Lower leg skin (tissue), 4 donors: ENCODE results near the gene WIPF1. TPM values are rescaled to one million over a fixed set of nuclear protein-coding genes. Genes with fewer than 3 reads are reported as not detected.
A peak's percentile ranks its signal among the peaks of the same experiment; 100 is the strongest.

Source experiments
- DNase-seq, 2 donors: peaks; one replicate each; pipeline ENCODE4 v3.0.0-alpha.2; 2019; ENCODE audit warnings: low spot score in 2 of 2
- H3K4me3 ChIP-seq: fragments of 200-600 bp; sonication (generic); 2 replicates; pipeline ENCODE4 v1.5.1; 2017; ENCODE audit warnings: mild to moderate bottlenecking, low read depth; ENCODE audit not compliant: poor library complexity, severe bottlenecking
- POLR2A ChIP-seq, 2 donors: fragments of 450-650 bp; IDR thresholded peaks; one replicate each; pipeline ENCODE4 v1.6.1; 2016 to 2017; ENCODE audit warnings: antibody characterized with exemption in 2 of 2, mild to moderate bottlenecking in 1 of 2, moderate library complexity in 1 of 2
- WGBS, 2 donors: methylation state at CpG; one replicate each; pipeline ENCODE4 v1.1.5; 2018; 5-methylcytosine and 5-hydroxymethylcytosine counted together
- intact Hi-C: fragments of 100-400 bp; cut with DNase I; formaldehyde crosslinking; loops from one replicate; pipeline ENCODE4 v1.15.0; 2023; ENCODE audit warnings: low total_unique reads
- total RNA-seq, 4 donors: library from RNA; depleted of rRNA; stranded (reverse); fragments of >200 nt; gene quantifications; one replicate each; pipeline ENCODE4 v1.1.0, GENCODE V29; 2016
- TF ChIP-seq, protein P1 (sequence below), 3 donors: fragments of 450-650 bp; IDR thresholded peaks; one replicate each; pipeline ENCODE4 v1.5.1; 2016; ENCODE audit warnings: antibody characterized with exemption in 3 of 3, mild to moderate bottlenecking in 3 of 3, moderate library complexity in 2 of 3

WIPF1 gene
- total RNA-seq, 4 donors from 2014 or later, result 5.0 to 12.4 (median 9.1) TPM

DNA sequence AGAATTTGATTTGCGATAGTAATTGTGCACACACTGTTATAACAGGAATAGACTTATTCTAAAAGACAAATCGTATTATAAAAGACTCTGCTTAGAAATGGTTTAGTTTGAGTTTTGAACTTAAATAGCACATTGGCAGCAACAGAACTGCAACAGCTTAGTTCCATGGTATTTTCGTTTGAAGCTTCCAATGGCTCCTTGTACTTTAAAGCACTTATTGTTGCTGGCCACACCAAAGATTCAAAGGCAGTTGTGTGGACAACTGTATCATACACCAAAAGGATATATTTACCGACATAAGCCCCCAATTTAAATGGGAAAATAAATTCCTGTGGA lies 627 bp downstream of the WIPF1 start:
- WGBS, 2 donors, result 68 to 69% methylated on average over 4 of the region's 4 CpGs
- no peak for DNase-seq
- intact Hi-C loops, result no loop called here
- TF ChIP-seq, protein P1, sequence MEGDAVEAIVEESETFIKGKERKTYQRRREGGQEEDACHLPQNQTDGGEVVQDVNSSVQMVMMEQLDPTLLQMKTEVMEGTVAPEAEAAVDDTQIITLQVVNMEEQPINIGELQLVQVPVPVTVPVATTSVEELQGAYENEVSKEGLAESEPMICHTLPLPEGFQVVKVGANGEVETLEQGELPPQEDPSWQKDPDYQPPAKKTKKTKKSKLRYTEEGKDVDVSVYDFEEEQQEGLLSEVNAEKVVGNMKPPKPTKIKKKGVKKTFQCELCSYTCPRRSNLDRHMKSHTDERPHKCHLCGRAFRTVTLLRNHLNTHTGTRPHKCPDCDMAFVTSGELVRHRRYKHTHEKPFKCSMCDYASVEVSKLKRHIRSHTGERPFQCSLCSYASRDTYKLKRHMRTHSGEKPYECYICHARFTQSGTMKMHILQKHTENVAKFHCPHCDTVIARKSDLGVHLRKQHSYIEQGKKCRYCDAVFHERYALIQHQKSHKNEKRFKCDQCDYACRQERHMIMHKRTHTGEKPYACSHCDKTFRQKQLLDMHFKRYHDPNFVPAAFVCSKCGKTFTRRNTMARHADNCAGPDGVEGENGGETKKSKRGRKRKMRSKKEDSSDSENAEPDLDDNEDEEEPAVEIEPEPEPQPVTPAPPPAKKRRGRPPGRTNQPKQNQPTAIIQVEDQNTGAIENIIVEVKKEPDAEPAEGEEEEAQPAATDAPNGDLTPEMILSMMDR (IDR thresholded peaks at IDR 0.05), result no peak
- TF ChIP-seq POLR2A (IDR thresholded peaks at IDR 0.05), result no peak
- no peak overlapping the region for H3K4me3 ChIP-seq

DNA sequence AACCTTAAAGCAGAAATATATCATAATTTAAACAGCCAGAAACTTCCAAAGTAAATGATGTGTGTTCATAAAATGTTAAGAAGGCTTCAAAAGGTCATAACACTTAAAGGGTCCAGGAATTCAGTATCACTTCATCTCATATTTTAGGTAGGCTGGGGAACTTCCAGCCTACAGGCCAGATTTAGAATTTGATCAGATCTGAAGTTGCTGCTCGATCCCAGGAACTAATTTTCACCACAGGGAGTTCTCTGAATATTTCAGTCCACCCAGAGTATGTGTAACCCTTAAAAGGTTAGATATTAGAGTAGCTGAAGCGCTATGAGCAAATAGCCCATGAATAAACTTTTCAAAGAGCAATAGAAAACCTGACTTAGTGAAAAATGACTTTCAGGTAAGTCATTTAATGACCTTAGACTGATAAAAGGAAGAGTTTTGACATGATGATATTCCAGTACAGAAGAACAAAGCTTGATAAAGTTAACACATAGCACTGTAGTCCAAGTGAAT lies 1.7 kb downstream of the WIPF1 start:
- 68% methylated on average over 2 of the region's 2 CpGs for WGBS, 2 donors
- TF ChIP-seq, protein P1 (IDR thresholded peaks at IDR 0.05), result no peak
- TF ChIP-seq POLR2A (IDR thresholded peaks at IDR 0.05), result no peak
- DNase-seq, result no peak
- intact Hi-C loops, result no loop called here
- H3K4me3 ChIP-seq, result no peak overlapping the region

DNA sequence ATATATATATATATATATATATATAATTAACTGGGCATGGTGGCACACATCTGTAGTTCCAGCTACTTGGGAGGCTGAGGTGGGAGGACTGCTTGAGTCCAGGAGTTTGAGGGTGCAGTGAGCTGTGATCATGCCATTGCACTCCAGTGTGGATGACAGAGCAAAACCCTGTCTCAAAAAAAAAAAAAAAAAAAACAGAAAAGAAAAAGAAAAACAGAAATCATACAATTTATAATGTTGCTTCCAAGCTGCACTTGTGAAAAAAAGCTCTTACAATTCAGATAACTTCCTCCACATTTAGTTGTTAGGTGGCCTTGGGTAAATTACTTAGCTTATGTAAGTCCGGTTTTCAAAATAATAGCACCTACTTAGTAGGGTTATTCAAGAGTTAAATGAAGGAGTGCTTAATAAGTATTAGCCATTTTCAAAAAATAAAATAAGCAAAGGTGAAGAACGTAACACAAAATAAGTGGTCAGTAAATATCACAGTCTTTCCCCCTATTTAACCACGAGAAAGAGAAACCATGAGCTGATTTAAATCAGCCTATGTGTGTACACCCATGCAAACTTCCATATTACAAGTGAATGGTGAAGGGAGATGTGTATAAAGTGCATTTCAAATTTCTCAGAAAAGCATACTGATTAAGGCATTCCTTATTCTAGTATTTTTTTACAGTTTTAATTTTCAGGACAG lies 2.3 kb downstream of the WIPF1 start:
- 76 to 77% methylated on average over 3 of the region's 3 CpGs for WGBS, 2 donors
- TF ChIP-seq, protein P1 (IDR thresholded peaks at IDR 0.05), result no peak
- no peak for TF ChIP-seq POLR2A (IDR thresholded peaks at IDR 0.05)
- no peak for DNase-seq
- intact Hi-C loops, result no loop called here
- H3K4me3 ChIP-seq, result no peak overlapping the region

DNA sequence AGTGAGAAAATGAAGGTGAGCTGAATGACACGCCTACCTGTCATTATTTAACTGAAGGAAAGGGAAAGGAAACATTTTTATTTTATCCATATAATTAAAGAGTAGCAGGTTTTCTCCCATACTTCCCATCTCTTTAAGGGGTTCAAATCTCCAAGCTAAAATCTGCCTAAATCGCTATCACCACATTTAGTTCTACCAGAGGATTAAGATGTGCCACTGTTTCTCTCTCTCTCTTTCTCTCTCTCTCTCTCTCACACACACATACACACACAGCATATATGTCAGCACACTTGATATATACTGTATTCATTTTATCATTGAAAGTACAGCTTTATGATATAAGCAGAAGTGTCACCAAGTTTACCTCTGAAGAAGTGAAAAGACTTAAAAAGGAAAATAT lies 3.1 kb downstream of the WIPF1 start:
- WGBS, 2 donors, result 85 to 91% methylated on average over 2 of the region's 2 CpGs
- TF ChIP-seq, protein P1 (IDR thresholded peaks at IDR 0.05), result no peak
- no peak for TF ChIP-seq POLR2A (IDR thresholded peaks at IDR 0.05)
- intact Hi-C loops, result no loop called here
- no peak for DNase-seq
- H3K4me3 ChIP-seq, result no peak overlapping the region

DNA sequence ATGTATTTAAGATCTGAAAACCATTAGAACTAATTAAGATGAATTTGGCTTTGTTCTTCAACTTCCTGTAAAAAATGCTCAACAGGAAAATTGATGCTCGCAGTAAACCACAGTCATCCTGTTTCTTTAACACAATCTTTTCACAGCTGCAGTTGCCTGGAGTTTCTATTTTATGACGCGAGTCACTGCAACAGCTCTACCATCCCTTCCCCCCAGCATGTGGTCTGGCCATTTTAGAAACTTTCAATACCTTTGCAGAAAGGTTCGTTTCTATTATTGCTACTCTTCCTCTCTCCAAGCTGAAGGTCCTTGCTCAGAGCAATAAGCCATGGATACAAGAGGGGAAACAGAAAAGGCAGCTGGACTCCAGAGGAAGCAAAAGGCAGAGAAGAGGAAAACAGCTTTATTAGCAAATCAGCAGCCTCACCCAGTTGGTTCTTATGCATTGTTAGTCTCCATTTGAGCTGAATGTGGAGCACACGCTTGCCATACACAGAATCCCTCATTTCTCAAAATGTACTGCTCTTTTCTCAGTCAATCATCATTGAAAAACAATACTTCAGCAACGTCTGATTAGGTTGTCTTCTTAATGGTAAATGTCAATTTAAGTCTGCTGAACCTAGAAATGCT lies 3.9 kb downstream of the WIPF1 start:
- DNase-seq, result peak; percentile 56 to 76
- 34 to 35% methylated on average over 6 of the region's 6 CpGs for WGBS, 2 donors
- intact Hi-C loops, result no loop called here
- H3K4me3 ChIP-seq, result no peak overlapping the region
- TF ChIP-seq, protein P1 (IDR thresholded peaks at IDR 0.05), result no peak
- TF ChIP-seq POLR2A (IDR thresholded peaks at IDR 0.05), result no peak
